Activated CD4-positive, alpha-beta T cell treated with anti-CD3 and anti-CD28 coated beads for 48 hours (primary cell): Measurements from ENCODE around the gene MS4A15.

Experiments used
- DNase-seq: peaks from one replicate; pipeline ENCODE4 v3.0.0-alpha.2; 2020

Gene MS4A15

GRCh38 chr11:60780774-60781173, 24.1 kb downstream of the MS4A15 start:
- no peak for DNase-seq

DNA sequence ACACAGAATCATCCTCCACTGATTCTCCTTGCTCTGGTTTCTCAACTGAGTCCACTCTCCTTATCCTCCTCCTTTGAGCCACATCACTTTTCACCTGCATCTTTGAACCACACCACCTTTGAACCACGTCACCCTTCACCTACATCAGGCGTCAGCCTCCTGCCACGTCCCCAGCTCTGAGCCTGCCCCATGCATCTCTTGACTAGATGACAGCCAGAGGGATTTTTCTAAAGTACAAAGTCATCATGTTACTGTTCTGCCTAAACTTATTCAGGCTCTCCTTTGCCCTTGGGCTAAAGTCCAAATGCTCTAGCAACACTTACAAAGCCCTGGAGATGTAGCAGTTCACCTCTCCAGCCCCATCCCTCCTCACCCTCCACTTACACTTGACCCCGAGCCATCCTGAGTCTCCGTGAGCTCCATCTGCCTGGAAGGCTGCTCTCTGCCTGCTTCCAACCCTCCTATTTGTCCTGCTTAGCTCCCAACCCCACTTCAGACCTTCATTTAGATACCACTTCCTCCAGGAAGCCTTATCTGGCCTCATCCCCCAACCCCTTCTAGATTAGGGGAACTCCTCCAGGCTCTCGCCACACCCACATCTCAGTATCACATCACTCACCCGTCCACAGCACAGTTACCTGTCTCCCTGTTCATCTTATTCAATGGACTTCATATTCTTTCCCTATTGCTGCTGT, 24.8 kb downstream of the MS4A15 start:
- DNase-seq = no peak

DNA sequence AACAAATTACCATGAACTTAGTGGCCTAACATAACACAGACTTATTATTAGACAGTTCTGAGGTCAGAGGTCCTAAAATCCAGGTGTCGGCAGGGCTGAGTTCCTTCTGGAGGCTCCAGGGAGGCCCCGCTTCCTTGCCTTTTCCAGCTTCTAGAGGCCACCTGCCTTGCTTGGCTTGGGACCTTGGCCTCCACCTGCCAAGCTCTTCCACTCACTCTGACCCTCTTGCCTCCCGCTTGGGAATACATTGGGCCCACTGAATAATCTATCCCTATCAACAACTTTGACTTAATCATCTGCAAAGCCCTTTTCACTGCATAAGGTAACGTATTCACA, 25.3 kb downstream of the MS4A15 start:
- DNase-seq = no peak

GRCh38 chr11:60782393-60783140, 25.9 kb downstream of the MS4A15 start:
- DNase-seq = no peak

DNA sequence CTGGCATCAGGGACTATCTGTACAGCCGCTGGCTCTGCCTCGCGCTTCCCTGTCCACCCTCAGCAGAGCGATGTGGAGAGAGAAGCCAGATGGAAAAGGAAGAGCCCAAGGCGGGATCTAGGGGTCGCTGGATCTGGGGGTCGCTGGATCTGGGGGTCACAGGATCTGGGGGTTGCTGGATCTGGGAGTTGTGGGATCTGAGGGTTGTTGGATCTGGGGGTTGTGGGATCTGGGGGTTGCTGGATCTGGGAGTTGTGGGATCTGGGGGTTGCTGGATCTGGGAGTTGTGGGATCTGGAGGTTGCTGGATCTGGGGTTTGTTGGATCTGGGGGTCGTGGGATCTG, 26.4 kb downstream of the MS4A15 start:
- no peak for DNase-seq

DNA sequence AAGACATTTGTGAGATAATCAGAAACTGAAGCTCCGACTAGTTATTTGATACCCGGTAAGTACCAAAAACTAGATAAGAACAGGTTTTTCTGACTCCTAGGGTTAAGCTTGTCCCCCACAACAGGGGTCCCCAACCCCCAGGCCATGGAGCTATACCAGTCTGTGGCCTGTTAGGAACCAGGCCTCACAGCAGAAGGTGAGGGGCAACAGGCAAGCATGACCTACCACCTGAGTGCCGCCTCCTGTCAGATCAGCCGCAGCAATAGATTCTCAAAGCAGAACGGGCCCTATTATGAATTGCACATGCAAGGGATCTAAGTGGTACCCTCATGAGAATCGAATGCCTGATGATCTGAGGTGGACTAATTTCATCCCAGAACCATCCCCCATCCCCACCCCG, 27.2 kb downstream of the MS4A15 start:
- DNase-seq = no peak

- no peak for DNase-seq
Measured at GRCh38 chr11:60785136-60785535, 28.5 kb downstream of the MS4A15 start, which contains the start of gene MS4A10. TSS of gene MS4A10 (plus strand) at chr11:60785333. CDS start at chr11:60790336, 5,003 bp downstream.

GRCh38 chr11:60785806-60786361, 29.2 kb downstream of the MS4A15 start:
- DNase-seq = no peak

DNA sequence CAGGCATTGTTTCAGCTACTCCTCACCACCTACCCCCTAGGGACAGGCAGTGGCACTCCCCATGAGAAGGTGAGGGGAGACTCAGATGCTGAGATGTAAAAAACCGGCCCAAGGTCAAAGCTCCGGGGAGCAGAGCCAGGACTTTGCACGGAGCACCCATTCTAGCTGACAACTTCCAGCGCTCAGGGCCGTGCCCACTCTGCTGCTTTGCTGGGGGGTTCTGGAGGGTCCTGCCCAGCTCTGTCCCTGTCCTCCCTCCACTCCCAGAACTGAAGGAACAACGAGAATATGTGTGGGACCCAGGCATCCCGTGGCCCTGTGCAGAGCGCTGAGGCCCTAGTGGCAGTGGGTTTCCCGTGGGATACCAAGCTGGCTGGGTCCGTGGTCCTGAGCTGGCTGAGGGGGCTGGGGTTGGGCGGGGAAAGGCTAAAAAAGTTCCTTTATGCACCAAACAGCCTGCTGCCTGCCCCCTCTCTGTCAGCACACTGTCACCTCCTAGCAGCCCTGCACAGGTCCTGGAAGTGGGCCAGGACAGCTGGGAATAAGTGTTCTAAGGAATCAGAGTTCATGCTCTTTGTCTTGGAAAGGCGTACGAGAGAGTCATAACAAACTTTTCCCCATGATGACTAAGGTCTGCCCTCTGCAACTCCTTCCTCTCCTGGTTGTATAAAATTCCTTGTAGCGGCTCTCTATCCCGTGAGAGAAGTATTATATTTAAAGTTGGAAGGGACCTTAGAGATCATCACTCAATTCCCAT, 30.3 kb downstream of the MS4A15 start:
- no peak for DNase-seq

- DNase-seq = no peak
Measured at GRCh38 chr11:60788401-60789125, 31.9 kb downstream of the MS4A15 start.

GRCh38 chr11:60790726-60791125, 34.1 kb downstream of the MS4A15 start:
- DNase-seq = no peak

DNA sequence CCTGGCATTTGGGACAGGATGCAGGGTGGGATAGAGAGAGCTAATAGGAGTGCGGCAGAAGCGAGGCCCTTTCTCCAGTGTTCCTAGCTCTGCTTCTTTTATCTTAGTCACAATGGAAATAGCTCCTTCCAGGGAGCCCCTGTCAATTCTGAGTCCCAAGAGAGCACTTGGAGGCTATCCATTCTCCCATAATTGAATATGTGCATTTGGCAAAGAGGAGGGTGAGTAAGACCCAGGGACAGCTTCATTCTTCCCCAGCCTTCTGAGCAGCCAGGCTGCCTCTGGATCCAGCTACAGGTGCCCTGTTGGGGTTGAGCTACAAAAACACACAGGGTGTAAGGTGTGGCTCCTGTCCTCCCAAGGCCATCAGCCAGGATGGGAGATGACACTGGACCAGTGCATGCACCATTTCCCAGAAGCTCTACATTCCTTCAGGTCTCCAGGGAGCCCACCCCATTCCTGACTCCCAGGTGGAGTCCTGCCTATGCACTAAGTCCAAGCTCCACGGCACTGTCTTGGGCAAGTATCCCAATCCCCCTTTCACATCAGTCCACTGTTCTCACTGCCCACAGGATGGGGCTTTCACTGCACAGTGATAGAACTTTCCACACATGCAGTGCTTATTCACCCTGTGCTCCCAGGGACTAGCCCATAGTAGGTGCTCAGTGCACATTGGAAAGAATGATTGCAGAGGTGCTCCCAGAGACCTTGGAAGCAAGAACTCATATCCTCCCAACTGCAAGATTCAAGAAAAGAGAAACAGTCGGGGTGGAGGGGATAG, 34.7 kb downstream of the MS4A15 start:
- DNase-seq = no peak

DNA sequence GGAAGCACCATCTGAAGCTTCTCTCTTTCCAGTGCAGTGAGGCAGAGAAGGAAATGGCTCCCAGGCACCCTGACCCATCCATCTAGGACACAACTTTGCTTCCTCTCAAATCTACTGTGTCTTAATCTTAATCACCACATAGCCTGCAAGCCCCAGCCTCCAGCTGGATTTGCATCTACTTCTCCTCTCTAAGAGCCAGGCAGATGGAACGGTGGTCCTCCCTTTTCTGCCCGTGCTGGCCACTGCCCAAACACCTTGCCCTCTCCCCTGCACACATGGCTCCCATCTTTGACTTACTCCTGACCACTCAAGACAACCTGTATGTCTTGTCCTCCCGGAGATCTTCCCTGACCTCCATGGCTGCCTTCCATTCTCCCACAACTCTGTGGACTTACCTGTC, 35.9 kb downstream of the MS4A15 start:
- no peak for DNase-seq

DNA sequence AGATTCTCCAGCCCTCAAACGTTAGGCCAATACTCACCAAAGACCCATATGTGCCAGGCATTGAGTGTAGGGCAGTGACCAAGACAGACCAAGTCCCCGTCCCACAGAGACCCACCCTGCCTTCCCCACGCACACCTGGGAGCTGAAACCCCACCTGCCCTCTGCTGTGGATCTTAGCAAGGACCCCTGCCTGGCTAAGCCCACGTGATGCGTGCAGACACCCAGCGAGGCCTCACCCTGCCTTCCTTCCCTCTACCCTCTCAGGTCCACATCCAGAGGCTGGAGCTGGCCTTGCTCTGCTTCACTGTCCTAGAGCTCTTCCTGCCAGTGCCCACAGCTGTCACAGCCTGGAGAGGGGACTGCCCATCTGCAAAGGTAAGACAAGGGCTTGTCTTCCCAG, 38.6 kb downstream of the MS4A15 start:
- no peak for DNase-seq

DNA sequence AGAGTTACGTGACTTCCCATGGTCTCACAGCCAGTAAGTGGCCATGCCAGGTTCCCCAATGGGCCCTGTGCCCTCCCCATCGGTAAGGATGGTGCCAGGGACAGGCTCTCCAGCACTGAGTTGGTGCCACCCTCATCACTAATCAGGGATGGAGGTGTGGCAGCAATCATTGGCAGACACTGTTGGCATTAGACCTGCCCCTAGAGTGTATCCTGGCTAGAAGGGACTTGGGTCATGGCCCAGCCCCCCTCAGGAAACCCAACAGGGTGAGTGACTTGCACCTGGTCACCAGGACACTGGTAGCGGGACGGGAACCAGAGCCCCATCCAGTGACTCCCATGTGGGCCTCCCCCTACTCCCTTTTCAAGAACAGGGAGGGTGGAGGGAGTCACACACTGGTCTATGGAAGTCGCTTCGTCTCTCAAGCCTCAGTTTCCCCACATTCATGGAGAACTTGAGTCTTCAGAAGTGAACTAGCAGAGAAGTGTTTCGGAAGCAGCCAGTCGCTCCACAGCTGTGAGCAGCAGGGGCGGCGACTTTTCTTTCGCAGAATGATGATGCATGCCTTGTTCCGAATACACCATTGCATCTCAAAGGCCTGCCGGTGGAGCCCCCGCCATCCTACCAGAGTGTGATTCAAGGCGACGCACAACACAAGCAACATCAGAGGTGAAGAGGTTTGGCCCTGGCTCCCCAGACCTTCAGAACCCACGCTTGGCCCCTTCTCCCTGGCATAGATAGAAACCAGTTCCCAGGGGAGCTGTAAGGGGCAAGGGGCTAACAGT, 41.4 kb downstream of the MS4A15 start:
- no peak for DNase-seq

GRCh38 chr11:60798631-60799030, 42.0 kb downstream of the MS4A15 start:
- no peak for DNase-seq

DNA sequence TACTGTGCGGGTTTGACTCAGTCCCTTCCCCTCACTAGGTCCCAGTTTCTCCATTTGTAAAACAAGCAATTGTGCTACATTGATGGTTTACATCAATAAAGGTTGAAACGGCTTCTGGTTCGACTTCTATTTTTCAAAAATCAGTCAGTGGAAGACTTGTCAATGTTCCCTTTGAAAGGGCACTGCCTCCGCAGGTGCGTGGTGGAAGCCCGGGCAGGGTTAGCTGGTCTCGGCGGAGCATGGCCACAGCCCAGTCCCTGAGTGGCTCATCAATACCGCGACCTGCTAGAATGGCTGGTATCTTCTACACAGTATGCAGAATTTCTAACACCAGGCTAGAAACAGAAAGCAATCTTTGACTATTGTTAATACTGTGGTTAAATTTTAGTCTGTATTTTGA, 44.5 kb downstream of the MS4A15 start:
- no peak for DNase-seq

DNA sequence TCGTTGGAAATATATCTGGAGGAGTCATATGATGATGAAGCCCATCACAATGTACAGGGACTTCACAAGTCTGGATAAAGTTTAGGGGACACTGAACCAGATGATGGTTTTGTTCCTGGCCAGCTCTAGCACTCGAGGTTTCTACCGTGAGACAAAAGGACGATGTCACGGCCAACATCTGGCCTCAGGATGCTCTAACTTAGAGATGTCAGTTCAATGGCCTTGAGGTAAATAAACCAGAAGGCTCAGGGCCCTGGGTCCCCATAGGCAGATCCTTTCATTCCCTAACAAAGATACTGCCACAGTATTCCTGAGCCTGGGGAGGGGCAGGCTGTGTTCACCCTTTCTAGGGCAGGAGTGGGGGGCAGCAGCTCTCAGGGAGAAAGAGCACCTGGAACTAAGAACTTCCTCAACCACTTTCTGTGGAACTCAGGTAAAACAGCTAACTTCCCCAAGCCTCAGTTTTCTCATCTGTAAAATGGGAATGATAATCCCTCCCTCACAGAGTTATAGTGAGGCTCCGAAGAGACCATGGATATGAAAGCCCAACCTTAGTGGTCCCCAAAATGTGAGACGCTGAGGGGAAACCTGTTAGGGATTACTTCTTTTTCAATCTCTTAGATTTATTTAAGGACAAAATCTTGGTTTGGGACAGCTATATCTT, 46.7 kb downstream of the MS4A15 start:
- no peak for DNase-seq

GRCh38 chr11:60809249-60809648, 52.6 kb downstream of the MS4A15 start:
- no peak for DNase-seq

DNA sequence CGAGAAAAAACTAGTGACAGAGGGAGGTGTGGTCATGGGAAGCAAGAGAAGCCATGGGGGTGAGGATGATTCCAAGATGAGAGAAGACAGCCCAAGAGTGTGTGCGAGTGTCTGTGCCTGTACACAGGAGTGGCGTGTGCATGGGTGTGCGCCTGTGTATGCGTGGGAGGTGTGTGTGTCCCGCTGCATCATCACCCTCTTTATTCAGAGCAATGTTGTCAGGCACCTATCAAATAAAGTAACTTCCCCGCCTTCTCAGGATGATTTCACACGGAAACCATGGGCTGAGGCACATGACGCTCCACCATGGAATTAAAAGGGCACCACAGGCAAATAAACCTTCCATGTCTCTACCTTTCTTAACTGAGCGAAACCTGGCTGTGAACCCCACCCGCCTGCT, 53.0 kb downstream of the MS4A15 start:
- no peak for DNase-seq

- no peak for DNase-seq
Measured at GRCh38 chr11:60810151-60810550, 53.5 kb downstream of the MS4A15 start.
